GM21529 (cell line): ENCODE data around the gene FUT9.

Source experiments
- ATAC-seq: cut with Tn5 transposase; IDR thresholded peaks from one replicate; pipeline ENCODE4 v1.9.1; 2021; ENCODE audit not compliant: unreplicated experiment

FUT9 gene

GRCh38 chr6:96066376-96066775, 50.6 kb downstream of the FUT9 start:
- ATAC-seq = no peak

DNA sequence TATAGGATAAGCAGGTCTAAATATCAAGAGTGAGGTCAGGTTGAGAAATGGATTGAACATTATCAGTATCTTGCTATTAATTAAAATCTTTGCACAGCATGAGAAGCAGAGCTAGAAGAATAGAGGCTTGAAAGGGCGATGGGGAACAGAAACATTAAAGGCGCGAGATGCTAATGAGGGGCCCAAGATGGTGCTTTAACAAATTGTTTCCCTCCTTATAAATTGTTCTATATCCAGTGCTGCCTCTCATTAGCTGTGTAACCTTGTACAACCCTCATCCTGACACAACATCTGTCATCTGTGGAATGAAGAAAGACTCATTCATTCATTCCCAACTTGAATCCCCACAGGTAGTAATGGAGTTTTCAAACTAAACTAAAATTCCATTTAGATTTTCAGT, 57.8 kb downstream of the FUT9 start:
- ATAC-seq = no peak

DNA sequence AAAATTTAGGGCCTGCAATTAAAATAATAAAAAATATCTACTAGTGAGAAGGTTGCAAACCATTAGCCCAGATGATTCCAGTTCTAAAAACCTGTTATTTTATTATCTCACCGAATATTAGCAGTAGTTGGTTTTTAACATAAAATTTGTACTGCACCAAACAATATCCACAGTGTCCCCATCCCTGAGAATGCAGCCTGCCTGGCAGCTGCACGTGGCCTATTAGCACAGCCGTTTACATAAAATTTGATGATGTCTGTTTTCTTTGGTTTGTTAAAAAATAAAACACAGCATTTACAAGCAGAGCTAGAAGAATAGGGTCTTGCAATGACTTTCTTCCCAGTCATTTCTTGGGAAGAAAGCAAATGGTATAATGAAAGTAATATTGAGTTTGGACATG, 58.2 kb downstream of the FUT9 start:
- no peak for ATAC-seq

DNA sequence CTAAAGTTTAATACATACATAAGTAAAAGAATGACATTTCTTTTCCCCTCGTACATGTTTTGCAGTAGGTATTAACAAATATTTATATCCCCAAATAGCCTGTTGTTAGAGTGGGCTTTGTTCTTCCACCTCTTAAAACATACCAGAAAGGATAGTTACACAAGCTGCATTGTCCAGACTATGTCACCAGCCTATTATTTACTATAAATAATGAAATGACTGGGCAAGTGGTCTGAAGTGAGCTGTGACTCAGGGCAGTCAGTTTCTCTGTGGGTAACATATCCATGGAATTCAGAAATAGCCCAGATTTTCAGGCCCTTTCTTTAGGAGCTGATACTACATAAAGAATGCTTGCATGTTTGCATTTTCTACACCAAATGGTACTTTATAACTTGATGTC, 60.1 kb downstream of the FUT9 start:
- ATAC-seq = no peak

GRCh38 chr6:96086745-96087144, 71.0 kb downstream of the FUT9 start:
- no peak for ATAC-seq

GRCh38 chr6:96089173-96089572, 73.4 kb downstream of the FUT9 start:
- no peak for ATAC-seq

GRCh38 chr6:96094077-96094476, 78.3 kb downstream of the FUT9 start:
- ATAC-seq = no peak

DNA sequence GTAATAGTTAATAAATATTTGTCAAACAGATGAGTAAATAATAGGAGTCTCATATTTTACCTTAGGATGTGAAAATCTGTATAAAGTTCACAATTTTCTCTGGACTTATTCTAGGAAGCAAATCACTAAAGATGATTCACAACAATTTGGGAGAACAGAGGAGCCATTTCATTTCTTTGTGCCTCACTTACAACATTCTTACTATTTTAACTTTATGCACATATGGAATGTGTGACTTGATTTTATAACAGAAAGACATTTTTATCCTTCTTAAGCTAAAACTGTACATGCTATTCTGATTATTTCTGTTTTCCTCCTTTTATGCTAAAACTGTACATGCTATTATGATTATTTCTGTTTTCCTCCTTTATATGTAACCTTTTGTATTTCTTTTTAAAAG, 83.3 kb downstream of the FUT9 start:
- no peak for ATAC-seq

DNA sequence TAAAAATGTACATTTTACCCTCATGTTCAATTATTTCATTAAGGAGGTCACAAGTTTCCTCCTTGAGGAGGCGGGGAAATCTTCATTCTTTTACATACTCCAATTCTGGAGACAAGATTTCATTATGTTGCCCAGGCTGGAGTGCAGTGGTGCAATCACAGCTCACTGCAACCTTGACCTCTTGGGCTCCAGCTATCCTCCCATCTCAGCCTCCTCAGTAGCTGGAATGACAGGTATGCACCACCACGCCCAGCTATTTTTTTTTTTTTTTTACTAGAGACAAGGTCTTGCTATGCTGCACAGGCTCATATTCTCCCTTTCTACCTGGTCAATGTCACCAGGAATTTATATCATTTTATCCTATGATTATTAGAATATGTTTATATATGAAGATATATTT, 85.8 kb downstream of the FUT9 start:
- no peak for ATAC-seq

DNA sequence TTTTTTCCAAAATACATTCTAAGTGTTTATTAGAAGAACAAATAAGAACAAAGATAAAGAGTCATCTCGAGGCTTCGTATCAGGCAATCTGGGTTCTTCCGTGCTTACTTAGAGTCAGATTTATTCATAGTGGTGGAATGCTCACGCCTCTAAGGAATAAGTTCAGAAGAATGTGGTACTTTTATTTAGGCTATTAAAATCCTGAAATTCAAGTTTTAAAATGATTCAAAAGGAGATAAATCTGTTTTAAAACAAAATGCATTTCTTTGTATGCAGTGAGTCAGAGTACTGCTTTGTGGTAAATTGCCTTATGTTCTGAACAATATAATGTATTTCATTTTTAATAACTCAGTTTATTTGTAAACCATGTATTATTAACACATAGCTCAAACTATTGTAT, 89.1 kb downstream of the FUT9 start:
- ATAC-seq = no peak

GRCh38 chr6:96110878-96111277, 95.1 kb downstream of the FUT9 start:
- ATAC-seq = no peak

- no peak for ATAC-seq
These were observed 100.9 kb downstream of the FUT9 start for GRCh38 chr6:96116674-96117073.

DNA sequence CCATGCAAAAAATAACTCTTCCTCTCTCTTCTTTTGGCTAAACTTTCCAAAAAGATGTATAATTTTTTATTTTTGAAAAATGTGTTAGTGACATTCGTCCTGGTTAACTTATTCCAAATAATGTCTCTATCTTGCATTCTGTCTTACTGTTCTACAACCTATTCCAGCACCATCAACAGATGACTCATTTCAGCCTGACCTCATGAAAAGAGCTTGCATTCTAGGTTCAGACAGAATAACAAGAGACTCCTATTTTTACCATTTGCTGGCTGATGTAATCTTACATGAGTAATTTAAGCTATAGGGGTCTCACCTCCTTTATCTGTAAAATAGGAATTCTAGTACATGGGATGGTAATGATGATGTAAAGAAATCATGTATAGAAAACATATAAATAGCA, 109.0 kb downstream of the FUT9 start:
- no peak for ATAC-seq

DNA sequence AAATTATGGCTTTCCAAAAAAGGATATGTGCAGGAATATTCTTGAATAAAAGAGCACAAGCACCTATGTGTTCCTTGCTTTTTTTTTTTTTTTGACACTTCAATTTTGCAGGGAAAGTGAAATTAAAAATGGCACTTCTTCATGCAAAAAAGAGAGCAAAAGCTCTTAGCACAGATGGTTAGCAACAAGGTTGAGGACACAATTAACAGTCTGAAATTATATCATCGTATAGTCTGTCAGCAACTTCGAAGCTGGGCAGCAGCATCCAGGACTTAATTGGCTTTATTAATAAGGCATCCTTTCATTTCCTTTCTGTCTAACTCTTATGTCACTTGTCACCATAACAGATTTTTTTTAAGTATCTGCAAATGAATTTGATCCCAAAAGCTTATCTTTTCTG, 122.6 kb downstream of the FUT9 start:
- ATAC-seq = no peak

DNA sequence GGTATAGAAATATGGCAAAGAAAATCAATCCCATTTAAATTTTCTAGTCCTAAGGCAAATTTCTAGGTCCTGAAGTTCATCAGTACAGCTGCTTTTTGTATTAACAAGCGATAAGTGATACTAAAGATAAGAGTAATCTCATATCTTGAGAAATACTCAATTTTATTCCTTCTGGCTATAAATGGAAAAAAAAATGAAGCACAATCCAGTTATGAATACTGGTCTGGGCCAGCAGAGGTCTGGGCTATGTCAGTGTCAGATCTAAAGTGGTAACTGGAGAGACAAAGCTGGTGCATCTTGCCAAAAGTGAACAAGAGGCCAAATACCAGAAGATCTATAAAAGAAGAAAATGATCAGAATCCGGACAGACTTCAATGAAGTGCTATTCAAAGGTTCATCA, 126.4 kb downstream of the FUT9 start:
- no peak for ATAC-seq

DNA sequence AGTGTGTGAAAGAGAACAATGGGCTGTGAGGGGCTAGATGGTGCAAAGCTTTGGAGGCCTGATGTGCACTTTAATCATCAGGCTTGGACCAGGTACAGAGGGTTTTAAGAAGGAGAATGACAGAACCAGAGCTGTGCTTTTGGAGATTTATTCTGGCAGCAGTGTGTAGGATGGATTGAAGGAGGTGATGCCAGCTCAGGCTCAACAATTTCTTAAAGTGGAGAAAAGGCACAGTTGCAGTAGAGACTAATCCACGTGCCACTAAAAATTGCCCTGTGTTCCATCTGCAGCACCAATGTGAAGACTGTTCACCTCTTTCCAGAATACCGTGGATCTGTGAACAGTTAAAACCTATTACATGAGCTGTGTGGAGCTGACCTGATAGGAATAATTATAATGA, 134.7 kb downstream of the FUT9 start:
- no peak for ATAC-seq

DNA sequence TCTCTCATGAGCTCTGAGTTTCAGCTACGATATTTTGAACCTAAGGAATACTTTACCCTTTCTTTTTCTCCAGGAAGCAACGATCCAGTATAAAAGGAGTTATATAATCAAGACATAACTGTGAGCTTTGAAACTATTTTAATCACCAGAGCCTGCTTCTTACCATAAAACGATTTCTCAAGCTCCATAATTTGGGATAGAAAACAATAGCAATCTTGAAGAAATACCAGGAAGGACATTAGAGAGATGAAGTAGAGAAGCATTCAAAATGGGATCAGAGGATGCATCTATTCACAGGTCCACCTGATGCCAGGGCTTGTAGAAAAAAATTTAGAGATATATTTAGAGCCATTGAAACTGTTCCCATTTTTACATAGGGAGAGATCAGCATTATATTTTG, 135.9 kb downstream of the FUT9 start:
- ATAC-seq = no peak

DNA sequence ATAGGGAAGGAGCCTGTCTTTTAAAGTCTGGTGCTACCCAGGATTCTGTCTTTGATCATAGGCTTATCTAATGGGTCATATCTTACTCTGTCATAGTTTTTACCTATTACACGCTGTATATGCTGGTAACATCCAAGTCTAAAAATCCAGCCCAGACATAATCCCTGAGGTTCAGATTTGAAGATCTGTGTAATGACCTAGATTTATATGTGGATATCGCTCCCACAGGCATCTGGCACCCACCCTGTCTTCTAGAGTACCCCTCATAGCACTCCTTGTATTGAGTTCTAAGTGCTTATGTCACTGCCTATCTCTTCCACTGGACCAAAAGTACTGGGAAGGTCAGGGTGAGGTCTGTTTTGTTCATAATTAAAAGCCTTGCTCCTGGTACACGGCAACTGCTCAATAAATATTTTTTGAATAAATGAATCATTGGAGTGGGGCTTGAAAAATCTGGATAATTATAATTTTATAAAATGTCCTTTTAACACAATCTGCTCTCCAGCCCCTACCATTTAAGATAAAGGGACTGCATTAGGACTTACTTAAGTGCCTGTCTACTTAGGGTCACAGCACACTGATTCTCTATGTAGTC, 136.4 kb downstream of the FUT9 start:
- no peak for ATAC-seq

DNA sequence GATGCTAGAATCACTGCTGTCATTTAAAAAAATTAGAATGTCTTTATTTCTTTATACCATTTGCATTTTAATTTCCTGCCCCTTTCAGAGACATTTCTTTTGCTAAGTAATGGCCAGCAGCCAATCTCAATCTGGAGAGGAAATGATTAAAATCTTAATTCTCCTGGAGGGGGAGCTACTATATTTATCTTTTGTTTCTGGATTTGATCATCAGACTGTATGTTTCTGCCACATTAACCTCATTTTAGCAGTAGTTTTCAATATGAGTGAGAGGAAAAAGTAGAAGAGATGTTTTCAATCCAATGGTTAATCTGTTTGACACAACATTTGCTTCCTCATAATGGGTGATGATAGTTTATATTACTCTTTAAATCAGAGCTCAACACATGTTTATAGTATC, 138.0 kb downstream of the FUT9 start:
- no peak for ATAC-seq

DNA sequence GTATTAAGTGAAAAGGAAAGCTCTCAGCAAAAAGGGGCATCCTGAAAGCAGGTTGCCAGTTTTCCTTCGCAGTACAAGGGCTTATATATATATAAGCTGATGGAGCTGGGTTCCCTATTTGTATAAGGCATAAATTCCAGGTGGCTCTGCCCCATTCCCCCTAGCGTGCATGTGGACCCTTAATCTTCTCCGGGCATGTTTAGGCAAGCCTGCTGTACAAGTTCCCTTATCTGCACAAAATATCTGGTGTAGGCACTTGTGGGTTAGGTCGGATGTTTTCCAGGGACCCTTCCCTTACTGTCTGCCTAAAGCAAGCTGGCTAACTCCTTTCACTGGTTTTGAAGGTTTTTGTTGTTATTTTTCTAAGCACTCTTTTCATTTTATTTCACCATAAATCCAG, 140.7 kb downstream of the FUT9 start:
- no peak for ATAC-seq

DNA sequence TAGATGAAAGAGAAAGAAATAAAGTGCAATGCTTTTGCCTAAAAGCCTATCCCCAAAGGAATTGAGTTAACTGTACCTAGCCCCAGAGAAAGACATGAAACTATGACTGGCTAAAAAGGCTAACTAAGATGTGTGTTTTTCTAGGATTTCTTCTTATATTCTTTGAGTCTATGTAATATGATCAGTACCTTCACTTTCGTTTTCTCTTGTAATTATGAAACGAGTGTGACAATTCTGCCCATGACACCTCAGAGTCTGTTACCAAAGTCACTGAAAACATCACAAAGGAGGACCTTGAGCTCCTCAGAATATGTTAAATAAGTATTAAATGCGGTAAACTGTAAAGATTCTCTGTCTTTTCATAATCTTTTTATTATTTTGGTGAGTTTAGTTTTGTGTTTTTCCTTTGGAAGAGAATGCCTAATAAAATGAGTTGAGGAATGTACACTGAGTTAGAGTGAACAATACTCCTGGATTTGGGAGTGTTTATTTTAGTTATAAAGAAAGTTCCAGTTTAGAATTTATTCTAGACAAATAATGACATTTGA, 141.3 kb downstream of the FUT9 start:
- peak; percentile 84 for ATAC-seq

DNA sequence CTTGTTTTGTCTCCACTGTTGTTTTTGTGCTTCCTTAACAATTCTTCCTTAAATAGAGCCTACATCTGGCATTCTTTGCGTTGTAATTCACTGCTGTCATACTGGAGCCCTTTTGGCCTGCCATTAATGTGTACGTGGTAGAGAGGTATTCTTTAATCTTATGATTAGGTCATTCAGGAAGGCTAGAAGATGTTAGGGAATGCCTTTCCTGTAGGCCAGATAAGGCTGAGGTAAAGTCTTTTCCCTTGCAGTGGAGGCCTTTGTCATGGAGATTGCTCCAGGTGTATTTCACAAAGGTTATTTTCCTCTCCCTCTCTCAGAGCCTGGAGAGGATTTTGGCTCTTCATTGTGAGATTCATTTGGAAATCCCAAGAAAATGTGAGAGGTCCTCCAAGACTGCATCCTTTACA, 146.9 kb downstream of the FUT9 start:
- no peak for ATAC-seq

- peak; percentile 51 for ATAC-seq
These were observed 149.0 kb downstream of the FUT9 start for GRCh38 chr6:96164802-96165201.
